Caco-2 (cell line): ENCODE measurements around the gene EXOC1L. TPM values are rescaled to one million over a fixed set of nuclear protein-coding genes. Genes with fewer than 3 reads are reported as not detected.
A peak's percentile ranks its signal among the peaks of the same experiment; 100 is the strongest.

Experiments
- BruUV-seq: library from RNA; stranded (reverse); fragments of 400-500 nt; replicated peaks from 2 replicates; lab custom pipeline; 2021; lab: Mats Ljungman, UMichigan
- CTCF ChIA-PET: fragments of 300-600 bp; sonication (Branson Sonifier 250); formaldehyde crosslinking; loops from one replicate; lab custom pipeline; 2022; ENCODE audit warnings: antibody characterized with exemption; lab: Charles Lee
- POLR2A ChIA-PET: fragments of 300-600 bp; sonication (Branson Sonifier 250); formaldehyde crosslinking; loops from one replicate; lab custom pipeline; 2022; ENCODE audit warnings: antibody characterized with exemption; lab: Charles Lee
- DNase-seq, 2 experiments: peaks; one replicate each; pipeline versions ENCODE4 v3.0.0 to v3.0.0-alpha.2; 2020 to 2022
- H3K27me3 ChIP-seq: replicated peaks from 2 replicates; pipeline ENCODE4 v1.6.0; 2011; ENCODE audit warnings: low read length; ENCODE audit not compliant: control insufficient read depth, insufficient read depth
- H3K36me3 ChIP-seq: 2 replicates; pipeline ENCODE4 v1.5.1; 2011; ENCODE audit warnings: low read length; ENCODE audit not compliant: control insufficient read depth, insufficient read depth
- H3K4me1 ChIP-seq: fragments of 250-450 bp; sonication (Bioruptor Pico); 2 replicates; pipeline ENCODE4 v1.5.1; 2020; ENCODE audit warnings: mild to moderate bottlenecking
- H3K4me3 ChIP-seq: 2 replicates; pipeline ENCODE4 v1.5.1; 2011; ENCODE audit warnings: low read depth, mild to moderate bottlenecking, control low read depth, low read length
- H3K9me3 ChIP-seq: fragments of 250-450 bp; sonication (Bioruptor Pico); 2 replicates; pipeline ENCODE4 v1.5.1; 2020; ENCODE audit warnings: mild to moderate bottlenecking, moderate library complexity
- H3K27ac Mint-ChIP-seq: one replicate; pipeline ENCODE4 v1.8.0; 2022; ENCODE audit warnings: mixed read lengths; ENCODE audit not compliant: unreplicated experiment
- H3K27me3 Mint-ChIP-seq: one replicate; pipeline ENCODE4 v1.8.0; 2022; ENCODE audit warnings: mixed read lengths; ENCODE audit not compliant: insufficient read depth, unreplicated experiment
- H3K36me3 Mint-ChIP-seq: one replicate; pipeline ENCODE4 v1.8.0; 2022; ENCODE audit warnings: mild to moderate bottlenecking, mixed read lengths; ENCODE audit not compliant: insufficient read depth, unreplicated experiment
- H3K4me1 Mint-ChIP-seq: one replicate; pipeline ENCODE4 v1.8.0; 2022; ENCODE audit warnings: low read depth, mixed read lengths; ENCODE audit not compliant: unreplicated experiment
- H3K4me3 Mint-ChIP-seq: one replicate; pipeline ENCODE4 v1.8.0; 2022; ENCODE audit warnings: mild to moderate bottlenecking, moderate library complexity, mixed read lengths; ENCODE audit not compliant: unreplicated experiment
- H3K9me3 Mint-ChIP-seq: one replicate; pipeline ENCODE4 v1.8.0; 2022; ENCODE audit warnings: mixed read lengths; ENCODE audit not compliant: unreplicated experiment
- intact Hi-C: fragments of 100-400 bp; cut with micrococcal nuclease; formaldehyde crosslinking; loops from one replicate; pipeline ENCODE4 v1.10.0; 2022; ENCODE audit not compliant: unreplicated experiment
- total RNA-seq: library from RNA; stranded (reverse); gene quantifications from 2 replicates; pipeline ENCODE4 v1.2.3, GENCODE V29; 2022
- TF ChIP-seq, protein P1 (sequence below), 2 experiments: fragments of 200-600 bp in 1 of 2; IDR thresholded peaks; 1 replicate in 1 of 2; 2 replicates in 1 of 2; pipeline versions ENCODE4 v1.5.1 to v1.8.0; 2011 to 2022; ENCODE audit warnings: antibody characterized with exemption in 1 of 2, control low read depth in 1 of 2, inconsistent platforms in 1 of 2, low read depth in 1 of 2, low read length in 1 of 2, mild to moderate bottlenecking in 1 of 2, moderate library complexity in 1 of 2; ENCODE audit not compliant: insufficient read depth in 1 of 2, severe bottlenecking in 1 of 2, unreplicated experiment in 1 of 2

Gene EXOC1L
- total RNA-seq, 1 experiment from 2014 or later = not detected

DNA sequence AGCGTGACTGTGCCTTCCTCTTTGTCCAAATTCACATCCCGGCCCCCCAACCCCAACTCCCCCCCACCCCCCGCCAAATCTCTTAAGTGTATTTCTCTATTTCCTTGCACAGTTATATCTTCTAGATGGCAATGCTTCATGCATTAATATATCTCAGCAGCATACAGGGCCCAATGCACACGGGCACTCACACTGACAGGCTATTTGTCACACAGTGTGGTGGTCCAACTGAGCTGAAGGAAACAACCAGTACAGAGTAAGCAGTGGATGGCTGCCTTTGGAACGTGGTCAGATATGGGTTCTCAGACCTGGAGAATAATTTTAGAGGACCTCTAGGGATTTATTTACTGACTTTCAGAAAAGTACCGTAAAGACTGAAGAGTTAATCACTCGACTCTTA, 34.5 kb downstream of the EXOC1L start:
- Histone ChIP-seq H3K4me1 (peaks cover 17% of the 10 kb centered on the region), H3K4me3 (peak overlapping the region; percentile 91), H3K9me3 (no peaks in the 10 kb centered on the region), H3K36me3 (no peaks in the 10 kb centered on the region), H3K27me3 (no peaks in the 10 kb centered on the region)
- Mint-ChIP-seq H3K4me3 (no peak overlapping the region), H3K27ac (peak overlapping the region; percentile 78), H3K27me3 (no peaks in the 10 kb centered on the region), H3K4me1 (peaks cover 7% of the 10 kb centered on the region), H3K36me3 (peaks cover 8% of the 10 kb centered on the region), H3K9me3 (no peaks in the 10 kb centered on the region)
- CTCF ChIA-PET = interaction anchor here (1.3 kb wide), 1 partner anchor 12 kb away, joined by 3 read pairs; no protein-coding TSS in a partner anchor
- TF ChIP-seq, protein P1, sequence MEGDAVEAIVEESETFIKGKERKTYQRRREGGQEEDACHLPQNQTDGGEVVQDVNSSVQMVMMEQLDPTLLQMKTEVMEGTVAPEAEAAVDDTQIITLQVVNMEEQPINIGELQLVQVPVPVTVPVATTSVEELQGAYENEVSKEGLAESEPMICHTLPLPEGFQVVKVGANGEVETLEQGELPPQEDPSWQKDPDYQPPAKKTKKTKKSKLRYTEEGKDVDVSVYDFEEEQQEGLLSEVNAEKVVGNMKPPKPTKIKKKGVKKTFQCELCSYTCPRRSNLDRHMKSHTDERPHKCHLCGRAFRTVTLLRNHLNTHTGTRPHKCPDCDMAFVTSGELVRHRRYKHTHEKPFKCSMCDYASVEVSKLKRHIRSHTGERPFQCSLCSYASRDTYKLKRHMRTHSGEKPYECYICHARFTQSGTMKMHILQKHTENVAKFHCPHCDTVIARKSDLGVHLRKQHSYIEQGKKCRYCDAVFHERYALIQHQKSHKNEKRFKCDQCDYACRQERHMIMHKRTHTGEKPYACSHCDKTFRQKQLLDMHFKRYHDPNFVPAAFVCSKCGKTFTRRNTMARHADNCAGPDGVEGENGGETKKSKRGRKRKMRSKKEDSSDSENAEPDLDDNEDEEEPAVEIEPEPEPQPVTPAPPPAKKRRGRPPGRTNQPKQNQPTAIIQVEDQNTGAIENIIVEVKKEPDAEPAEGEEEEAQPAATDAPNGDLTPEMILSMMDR (IDR thresholded peaks at IDR 0.05; ENCODE audit: insufficient read depth in 1 of 2, low read depth in 1 of 2, low read length in 1 of 2, severe bottlenecking in 1 of 2, unreplicated experiment in 1 of 2) = no peak
- intact Hi-C loops = no loop called here
- POLR2A ChIA-PET = no interaction called here
- no TSS peak for BruUV-seq
- no peak for DNase-seq

DNA sequence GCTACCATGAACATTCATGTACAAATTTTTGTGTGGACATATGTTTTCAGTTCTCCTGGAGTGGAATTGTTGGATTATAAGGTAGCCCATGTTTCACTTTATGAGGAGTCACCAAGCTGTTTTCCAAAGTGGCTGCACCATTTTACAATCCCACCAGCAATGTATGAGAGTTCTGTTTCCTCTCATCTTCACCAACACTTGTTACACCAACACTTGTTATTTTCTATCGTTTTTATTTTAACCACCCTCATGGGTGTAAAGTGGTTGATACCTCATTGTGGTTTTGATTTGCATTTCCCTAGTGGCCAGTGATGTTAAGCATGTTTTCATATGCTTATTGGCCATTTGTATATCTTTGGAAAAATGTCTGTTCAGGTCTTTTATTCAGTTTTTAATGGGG, 38.0 kb downstream of the EXOC1L start:
- POLR2A ChIA-PET = no interaction called here
- H3K9me3 Mint-ChIP-seq = no peaks in the 10 kb centered on the region
- Histone ChIP-seq H3K27me3 (no peaks in the 10 kb centered on the region), H3K4me1 (peaks cover 6% of the 10 kb centered on the region; the same call in 1 of the 2 replicates), H3K9me3 (no peaks in the 10 kb centered on the region), H3K36me3 (no peaks in the 10 kb centered on the region), H3K4me3 (no peak overlapping the region)
- TF ChIP-seq, protein P1 (IDR thresholded peaks at IDR 0.05; ENCODE audit: insufficient read depth in 1 of 2, low read depth in 1 of 2, low read length in 1 of 2, severe bottlenecking in 1 of 2, unreplicated experiment in 1 of 2) = no peak
- H3K27me3 Mint-ChIP-seq = no peaks in the 10 kb centered on the region
- H3K4me3 Mint-ChIP-seq = no peak overlapping the region
- peaks cover 8% of the 10 kb centered on the region for H3K36me3 Mint-ChIP-seq
- intact Hi-C loops = no loop called here
- H3K27ac Mint-ChIP-seq = no peak overlapping the region
- BruUV-seq = no TSS peak
- CTCF ChIA-PET = no interaction called here
- no peaks in the 10 kb centered on the region for H3K4me1 Mint-ChIP-seq
- DNase-seq = no peak

DNA sequence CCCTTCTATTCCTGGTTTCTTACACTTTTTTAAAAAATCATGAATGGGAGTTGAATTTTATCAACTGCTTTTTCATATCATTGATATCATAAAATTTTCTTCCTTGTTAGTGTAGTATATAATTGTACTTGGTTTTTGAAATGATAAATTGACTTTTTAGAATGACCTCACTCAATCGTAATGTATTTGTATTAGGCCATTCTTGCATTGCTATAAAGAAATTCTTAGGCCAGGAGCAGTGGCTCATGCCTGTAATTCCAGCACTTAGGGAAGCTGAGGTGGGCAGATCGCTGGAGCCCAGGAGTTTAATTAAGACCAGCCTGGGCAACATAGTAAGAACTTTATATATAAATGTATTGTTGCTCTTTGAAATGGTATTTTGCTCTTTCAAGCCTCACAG, 40.1 kb downstream of the EXOC1L start:
- H3K4me3 Mint-ChIP-seq = no peak overlapping the region
- no peaks in the 10 kb centered on the region for H3K27me3 Mint-ChIP-seq
- Histone ChIP-seq H3K4me3 (no peak overlapping the region), H3K36me3 (no peaks in the 10 kb centered on the region), H3K27me3 (no peaks in the 10 kb centered on the region), H3K4me1 (peaks cover 2% of the 10 kb centered on the region; the same call in 1 of the 2 replicates), H3K9me3 (no peaks in the 10 kb centered on the region)
- CTCF ChIA-PET = no interaction called here
- POLR2A ChIA-PET = no interaction called here
- no peaks in the 10 kb centered on the region for H3K36me3 Mint-ChIP-seq
- no TSS peak for BruUV-seq
- no peaks in the 10 kb centered on the region for H3K4me1 Mint-ChIP-seq
- no peak for DNase-seq
- TF ChIP-seq, protein P1 (IDR thresholded peaks at IDR 0.05; ENCODE audit: insufficient read depth in 1 of 2, low read depth in 1 of 2, low read length in 1 of 2, severe bottlenecking in 1 of 2, unreplicated experiment in 1 of 2) = no peak
- intact Hi-C loops = no loop called here
- H3K9me3 Mint-ChIP-seq = no peaks in the 10 kb centered on the region
- H3K27ac Mint-ChIP-seq = no peak overlapping the region
